HG03521 (cell line): ENCODE results near the gene GAMT.

ENCODE experiments used
- ATAC-seq: cut with Tn5 transposase; IDR thresholded peaks from one replicate; pipeline ENCODE4 v1.9.1; 2021; ENCODE audit warnings: mild to moderate bottlenecking, moderate library complexity; ENCODE audit not compliant: unreplicated experiment

GAMT gene

DNA sequence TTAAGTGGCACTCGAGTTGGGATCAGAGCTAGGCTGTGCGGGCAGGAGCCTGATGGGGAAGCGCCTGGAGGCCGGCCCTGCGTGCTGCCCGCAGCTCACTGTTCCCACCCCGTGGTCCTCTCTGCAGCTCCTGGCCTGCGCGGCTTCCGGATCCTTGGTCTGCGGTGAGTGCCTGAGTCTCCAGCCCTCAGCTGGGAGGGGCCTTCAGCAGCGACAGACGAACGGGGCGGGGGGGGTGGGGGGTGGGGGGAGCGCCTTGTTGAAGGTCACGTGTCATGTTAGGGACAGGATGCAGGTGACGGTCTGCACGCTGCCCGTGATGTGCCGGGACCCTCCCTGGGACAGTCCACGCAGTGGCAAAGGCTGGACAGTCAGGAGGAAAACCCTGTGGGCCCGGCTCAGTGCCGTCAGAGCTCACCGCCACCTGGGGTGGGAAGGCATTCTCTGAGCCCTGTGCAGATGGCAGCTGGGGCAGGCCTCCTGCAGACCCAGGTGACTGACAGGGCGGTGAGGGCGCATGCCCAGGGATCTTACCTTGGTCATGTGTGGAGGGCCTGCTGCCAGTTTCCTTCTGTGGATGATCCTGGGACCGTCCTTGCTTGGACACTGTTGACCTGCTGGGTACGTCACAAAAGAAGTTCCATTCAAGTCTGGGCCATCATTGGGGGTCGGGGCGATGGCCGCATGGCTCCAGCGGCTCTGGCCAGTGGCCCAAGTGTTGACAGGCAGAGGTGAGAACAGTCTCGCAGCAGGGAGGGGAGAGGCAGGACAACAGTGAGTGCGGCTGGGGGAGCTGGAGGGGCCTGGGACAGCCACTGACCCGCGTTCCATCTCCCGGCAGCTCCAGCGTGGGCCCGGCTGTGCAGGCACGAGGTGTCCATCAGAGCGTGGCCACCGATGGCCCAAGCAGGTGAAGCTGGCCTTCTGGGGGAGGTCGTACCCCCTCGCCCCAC, 13.4 kb downstream of the GAMT start:
- no peak for ATAC-seq

DNA sequence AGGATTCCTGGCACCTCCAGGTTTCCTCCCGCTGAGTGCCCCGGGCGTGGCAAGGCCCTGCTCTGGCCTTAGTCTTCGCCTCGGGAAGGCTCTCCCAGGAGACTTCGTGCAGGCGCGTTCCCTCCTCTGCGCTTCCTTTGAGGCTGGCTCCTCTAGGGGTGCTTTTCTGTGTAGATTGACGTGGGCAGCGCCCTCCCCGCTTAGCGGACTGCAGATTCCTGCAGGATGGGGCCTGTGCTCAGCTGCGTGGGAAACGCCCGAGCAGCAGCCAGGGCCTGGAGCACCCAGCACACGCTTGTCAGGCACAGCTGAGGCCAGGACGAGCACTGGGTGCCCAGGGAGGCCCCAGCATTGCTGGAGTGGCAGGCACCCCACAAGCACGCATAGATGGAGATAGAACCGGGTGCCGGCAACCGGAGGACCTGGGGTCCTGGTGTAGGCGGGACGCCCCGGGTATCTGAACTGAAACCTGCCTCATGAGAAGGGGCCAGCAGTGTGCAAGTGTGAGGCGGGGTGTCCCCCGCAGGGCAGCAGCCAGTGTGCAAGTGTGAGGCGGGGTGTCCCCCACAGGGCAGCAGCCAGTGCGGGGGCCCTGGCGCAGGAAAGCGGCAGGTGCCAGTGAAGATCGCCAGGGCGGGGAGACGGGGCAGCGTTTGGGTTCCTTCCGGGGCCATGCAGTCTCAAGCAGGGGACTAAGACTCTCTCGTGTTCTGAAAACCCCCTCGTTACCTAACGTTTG, 14.2 kb downstream of the GAMT start:
- no peak for ATAC-seq

DNA sequence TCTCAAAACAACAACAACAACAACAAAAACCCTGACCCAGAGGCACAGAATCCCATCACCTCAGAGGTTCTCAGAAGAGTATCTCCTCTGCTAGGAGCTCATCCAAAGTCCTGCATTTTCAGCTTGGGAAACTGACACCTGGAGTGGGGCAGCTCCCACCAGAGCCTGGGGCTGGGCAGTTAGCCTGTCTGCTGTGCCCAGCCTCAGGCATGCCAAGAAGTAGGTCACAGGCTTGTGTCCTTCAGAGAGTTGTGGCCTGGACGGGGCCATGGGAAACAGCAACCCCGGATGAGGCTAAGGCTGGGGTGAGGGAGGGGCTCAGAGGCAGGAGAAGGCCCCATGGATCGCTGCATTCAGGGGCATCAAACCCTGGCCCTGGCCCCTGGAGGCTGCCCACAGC, 15.5 kb downstream of the GAMT start:
- no peak for ATAC-seq

DNA sequence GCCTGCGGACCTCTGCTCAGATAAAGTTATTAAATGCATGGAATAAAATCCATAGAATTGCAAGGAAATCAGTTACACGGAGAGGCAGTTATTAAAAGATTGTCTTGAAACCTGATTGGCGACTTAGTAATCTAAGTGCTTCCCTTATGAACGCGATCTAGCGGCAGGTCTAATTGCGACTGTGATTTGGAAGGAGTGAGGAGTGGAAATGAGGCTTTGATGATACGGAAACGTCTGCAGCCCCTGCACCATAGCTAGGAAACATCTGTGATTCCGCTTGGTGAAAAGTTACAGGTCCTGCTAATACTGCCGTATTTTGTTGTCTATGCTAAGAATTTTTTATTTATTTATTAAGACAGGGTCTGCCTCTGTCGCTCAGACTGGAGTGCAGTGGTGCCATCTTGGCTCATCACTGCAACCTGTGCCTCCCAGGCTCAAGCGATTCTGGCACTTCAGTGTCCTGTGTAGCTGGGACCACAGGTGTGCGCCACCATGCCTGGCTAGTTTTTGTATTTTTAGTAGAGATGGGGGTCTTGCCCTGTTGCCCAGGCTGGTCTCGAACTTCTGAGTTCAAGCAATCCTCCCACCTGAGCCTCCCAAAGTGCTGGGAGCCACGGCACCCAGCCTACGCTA, 16.7 kb downstream of the GAMT start:
- ATAC-seq = no peak

DNA sequence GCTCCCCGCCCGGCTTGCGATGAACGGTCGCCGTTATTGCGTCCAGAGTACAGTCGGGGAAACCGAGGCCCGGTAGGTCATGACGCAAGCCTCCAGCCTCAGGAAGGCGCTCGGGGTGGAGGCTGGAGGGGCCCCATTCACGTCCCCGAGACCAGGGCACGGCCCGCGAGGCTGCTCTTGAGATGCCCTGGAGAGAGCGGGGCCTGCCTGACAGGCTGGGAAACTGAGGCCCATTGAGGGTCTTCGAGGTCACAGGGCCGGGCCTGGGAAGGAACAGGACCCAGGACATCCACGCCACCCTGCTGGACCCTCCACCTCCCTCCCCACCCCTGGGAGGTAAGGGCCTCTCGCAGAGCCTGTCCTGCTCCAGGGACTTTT, 17.3 kb downstream of the GAMT start:
- peak; percentile 3 for ATAC-seq

DNA sequence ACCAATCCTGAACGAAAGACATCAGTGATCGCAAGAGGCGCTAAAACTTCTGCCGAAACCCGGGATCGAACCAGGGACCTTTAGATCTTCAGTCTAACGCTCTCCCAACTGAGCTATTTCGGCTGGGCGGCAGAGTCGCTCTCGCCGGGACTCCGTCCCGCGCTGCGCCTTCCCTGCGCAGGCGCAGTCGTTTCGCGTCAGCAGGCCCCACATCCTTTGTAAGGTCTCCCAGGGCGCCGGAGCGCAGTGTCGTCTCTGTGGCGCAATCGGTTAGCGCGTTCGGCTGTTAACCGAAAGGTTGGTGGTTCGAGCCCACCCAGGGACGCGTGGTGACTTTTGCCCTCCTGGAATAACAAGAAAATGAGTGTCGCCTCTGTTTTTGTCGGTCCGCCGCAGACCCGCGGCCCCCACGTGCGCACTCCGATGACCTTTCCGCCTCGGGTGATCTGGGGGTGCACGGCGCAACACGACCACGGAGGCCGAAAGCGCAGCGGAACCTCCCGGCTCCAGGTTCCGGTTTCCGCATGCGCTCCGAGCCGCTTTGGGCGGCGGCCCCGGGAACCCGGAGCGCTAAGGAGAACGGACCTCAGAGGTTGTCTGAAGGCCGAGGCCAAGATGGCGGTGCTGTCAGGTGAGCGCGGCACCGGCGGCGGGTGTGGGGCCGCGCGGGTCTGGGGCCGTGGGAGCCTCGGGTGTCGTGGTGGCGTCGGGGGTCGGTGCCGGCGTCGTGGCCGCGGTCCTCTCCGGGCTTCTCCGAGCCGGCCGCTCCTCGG, 17.8 kb downstream of the GAMT start, which contains the start of gene NDUFS7:
Gene NDUFS7 (plus strand): TSS at position 596 of the 773 bp plus-strand sequence. CDS start 20 bp downstream, at position 616.
- ATAC-seq = peak; percentile 73

DNA sequence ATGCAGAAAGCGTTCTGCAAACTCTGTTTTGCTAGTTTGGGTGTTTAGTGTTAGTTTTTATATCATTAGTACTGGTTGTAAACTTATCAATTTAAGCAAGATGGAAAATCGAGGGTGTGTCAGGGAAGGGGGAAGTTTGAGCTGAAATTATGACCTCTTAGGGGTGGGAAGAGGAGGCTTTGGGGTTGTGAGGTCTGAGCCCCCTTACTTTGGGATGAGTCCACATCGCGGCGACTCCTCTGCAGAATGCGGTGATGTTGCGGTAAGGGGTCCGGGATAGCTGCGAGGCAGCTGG, 18.4 kb downstream of the GAMT start:
- ATAC-seq = no peak

DNA sequence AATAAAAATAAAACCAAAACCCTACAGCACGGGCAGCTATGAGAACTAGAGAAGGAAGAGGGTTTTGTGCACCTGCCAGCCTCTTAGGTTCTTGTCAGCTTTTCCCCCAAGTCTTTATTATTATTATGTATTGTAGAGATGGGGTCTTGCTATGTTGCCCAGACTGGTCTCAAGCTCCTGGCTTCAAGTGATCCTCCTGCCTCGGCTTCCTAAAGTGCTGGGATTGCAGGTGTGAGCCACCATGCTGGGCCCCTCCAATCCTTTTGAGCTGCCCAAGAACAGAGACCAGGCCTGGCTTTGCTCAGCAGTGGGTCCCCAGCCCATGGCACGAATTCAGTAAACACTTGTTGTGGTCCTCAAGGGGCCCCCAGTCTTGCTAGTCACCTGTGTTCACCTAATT, 19.1 kb downstream of the GAMT start:
- no peak for ATAC-seq

DNA sequence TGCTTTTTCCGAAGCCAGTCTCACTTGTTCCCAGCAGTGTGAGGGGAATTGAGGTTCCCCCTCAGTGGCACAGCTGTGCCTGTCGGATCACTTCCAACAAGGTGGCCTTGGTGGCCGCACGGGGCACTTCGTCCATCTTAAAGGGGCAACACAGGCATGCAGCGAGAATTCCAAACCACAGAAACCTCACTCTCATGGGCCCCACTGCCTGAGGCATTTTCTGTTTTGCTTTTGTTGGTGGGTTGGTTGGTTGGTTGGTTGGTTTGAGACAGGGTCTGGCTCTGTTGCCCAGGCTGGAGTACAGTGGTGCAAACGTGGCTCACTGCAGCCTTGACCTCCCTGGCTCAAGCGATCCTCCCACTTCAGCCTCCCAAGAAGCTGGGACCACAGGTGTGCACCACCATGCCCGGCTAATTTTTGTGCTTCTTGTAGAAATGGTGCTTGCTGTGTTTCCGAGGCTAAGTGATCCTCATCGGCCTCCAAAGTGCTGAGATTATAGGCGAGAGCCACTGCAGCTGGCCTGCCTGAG, 21.3 kb downstream of the GAMT start:
- no peak for ATAC-seq

DNA sequence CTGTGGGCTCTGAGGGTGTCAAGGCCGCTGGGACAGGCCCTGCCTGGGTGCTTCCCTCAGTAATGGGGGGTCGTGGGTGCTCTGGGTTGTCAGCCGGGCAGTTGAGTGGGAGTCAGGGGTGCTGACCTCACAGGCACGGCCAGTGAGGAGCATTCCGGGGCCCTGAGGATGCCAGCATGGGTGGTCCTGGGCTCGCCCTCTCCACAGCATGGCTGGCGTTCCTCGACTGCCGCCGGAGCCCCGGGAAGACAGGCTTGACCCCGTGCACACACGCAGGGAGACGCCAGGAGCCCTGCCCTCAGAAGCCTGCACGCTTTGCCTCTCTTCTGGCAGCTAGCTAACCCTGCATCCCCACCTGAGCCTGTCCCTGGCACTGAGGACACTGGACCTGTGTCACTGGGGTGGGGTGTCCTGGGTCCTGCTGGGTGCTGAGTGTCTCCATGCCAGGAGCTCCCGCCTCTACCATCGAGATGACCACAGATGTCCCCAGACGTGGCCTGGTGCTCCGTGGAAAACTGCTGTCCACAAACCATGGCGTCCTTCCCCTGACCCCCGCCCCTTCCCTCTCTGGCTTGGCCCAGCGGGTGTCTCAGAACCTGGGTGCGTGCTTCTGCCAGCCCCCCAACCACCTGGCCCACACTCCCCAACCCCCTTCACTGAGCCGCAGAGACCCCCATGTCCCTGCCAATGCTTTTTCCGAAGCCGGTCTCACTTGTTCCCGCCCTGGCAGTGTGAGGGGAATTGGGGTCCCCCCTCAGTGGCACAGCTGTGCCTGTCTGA, 22.0 kb downstream of the GAMT start:
- ATAC-seq = no peak

DNA sequence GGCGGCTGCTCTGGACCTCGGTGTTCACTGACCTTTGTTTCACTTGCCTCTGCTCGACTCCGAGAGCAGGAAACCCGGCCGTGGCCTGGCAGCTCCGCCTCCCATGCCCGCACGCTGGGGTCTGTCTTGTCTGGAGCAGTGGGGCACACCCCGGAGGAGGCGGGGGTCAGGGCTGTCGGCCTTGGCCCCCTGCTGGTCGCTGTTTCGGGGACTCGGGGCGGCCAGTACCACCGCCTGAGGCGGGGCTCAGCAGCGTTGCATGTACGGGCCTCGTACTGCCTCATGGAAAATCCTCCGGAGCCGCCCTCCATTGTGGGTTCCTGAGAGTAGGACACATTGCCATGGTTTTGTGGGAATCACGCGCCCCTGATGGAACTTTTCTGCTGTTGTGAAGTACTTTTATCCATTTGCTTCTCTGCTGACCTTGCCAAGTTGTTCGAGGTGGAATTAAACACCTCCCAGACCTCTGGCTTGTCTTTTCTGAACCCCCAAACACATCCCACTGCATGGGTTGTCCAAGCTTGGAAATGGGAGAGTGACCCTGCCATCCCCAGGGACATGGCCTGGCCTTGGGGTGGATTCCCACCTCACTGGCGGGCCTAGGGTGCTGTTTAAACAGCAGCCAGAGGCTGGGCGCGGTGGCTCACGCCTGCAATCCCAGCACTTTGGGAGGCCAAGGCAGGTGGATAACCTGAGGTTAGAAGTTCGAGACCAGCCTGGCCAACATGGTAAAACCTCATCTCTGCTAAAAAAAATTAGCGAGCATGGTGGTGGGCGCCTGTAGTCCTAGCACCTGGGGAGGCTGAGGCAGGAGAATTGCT, 23.2 kb downstream of the GAMT start:
- ATAC-seq = no peak

DNA sequence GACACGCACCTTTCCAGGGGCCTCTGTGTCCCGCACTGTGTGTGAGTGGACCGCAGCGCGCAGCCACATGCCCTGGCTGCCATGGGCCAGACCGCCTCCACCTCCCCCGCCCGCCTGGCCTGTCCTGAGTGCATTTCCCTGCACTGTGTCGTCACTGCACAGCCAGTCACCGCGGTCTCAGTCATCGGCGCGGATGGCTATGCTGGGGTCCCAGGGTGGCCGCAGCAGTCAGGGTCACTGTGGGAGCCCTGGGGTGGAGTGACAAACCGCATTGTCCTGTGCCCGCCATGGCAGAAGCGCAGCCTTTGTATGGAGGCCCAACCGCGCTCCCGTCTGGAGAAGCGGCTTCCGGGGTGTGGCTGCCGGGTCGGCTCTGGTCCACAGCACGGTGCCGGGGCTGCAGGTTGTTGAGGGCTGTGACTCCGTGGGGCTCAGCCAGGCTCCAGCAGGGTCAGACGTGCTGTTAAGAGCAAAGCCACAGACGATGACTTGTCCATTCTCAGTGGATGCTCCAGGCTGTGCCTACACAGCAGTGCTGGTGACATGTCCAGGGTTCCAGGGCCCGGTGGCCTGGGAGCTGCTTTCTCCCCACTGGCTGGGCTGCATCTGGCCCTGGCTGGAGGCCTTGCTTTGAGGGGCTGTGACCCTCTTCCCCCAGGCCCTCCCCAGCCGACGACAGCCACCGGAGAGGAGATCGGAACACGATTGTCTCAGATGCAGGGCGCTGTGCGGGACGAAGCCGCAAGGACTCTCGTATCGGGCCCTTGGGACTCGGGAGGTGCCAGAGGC, 24.0 kb downstream of the GAMT start:
- no peak for ATAC-seq

DNA sequence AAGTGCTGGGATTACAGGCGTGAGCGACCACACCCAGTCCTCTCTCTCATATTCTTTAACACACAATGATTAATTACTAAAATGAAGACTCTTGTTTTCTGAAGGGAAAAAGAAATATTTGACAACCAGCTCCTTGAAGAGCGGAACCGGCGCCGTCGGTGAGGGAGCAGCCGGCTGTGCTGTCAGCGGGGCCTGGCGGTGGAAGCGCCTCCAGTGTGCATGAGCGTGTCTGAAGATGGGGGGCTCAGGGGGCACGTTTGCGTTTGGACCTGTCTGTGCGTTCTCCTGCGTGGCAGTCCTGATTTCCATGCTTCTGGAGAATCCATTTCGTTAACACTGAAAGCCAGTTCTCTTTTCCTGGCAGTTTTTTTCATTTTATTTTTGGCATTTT, 24.9 kb downstream of the GAMT start:
- no peak for ATAC-seq

DNA sequence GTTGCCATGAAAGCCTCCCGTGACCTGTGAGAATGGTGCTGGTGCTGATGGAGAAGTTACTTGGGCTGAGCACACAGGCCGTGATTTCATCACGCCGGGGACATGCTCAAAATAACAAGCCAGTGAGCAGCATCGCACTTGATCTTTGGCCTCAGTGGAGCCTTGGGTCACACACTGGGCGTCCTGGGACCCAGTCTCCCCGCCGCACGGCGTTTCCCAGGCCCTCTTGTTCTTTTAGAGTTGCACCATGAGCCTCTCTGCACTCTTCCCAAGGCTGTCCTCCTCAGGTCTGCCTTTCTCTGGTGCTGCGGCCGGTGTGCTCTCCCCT, 27.1 kb downstream of the GAMT start:
- ATAC-seq = no peak

DNA sequence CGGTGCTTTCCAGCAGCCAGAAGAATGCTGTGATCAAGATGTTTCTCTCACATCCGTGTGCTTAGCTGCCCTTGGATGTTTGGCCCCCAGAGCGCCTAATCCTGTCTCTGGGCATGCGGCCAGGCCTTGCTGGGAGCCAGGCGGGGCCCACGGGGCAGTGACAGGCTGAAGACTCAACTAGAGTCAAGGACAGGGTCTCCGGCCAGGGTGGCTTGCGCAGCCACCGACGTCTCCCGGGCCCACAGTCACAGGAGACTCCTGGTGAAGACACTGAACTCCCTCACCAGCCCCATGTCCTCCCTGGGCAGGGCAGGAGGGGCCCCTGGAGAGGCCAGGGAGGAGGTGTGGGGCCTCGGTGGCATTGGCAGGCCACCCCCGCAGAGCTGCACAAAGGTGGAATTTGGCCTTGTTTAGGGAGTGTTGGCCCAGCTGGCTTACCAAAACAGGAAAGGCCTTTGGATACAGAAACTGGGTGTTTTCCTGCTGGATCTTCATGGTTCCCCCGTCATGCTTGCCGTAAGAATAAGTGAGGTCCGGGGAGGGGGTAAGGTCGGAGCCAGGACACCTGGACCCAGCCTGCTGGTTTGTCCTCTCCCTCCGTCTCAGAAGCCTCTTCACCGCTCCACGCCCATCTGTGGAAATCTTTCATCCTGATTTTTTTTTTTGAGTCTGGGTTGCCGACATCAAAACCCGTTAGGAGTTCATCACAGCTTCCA, 27.6 kb downstream of the GAMT start:
- no peak for ATAC-seq

DNA sequence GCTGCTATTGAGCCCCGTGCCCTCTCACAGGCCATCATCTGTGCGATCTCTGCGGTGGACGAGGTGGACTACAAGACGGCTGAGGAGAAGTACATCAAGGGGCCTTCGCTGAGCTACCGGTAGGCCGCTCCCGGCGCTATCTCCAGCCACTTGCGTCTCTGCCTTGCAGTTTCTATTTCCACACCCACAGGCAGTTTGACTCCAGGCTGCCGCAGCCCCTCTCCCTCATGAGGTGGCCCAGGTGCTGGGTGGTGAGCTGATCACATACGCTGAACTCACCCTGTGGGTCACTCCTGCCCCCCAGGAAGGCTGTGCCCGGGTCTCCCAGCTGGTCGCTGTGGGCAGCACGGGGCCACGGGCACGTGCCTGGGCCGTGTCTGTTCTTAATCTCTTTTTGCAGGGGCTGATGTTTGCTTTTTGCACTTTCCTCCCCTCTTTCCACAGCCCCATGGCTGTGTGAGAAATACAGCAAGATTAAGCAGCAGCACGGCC, 28.3 kb downstream of the GAMT start:
- no peak for ATAC-seq

DNA sequence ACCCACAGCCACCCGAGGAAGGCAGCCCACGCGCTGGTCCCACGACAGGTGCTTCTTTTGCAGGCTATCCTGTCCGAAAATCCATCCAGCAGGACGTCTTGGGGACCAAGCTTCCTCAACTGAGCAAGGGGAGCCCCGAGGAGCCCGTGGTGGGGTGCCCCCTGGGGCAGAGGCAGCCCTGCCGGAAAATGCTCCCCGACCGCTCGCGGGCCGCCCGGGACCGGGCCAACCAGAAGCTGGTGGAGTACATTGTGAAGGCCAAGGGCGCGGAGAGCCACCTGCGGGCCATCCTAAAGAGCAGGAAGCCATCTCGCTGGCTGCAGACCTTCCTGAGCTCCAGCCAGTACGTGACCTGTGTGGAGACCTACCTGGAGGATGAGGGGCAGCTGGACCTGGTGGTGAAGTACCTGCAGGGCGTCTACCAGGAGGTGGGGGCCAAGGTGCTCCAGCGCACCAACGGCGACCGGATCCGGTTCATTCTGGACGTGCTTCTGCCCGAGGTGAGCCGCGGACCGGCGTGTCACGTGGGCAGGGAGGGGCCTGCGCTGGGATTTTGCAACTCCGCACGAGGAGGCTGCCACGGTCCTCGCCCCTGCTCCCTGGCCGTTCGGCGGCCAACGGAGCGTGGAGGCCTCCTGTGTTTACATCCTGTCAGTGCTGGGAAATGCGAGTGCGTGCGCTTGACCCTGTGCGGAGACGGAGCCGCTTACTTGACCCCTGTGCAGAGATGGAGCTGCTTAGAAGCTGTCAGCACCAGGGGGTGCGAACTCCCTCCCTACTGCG, 30.6 kb downstream of the GAMT start:
- no peak for ATAC-seq
